Naive thymus-derived CD8-positive, alpha-beta T cell (primary cell): ENCODE measurements around the gene ZNF786. TPM values are rescaled to one million over a fixed set of nuclear protein-coding genes. Genes with fewer than 3 reads are reported as not detected.
"Not testable (repeated sequence)": the region's sequence is repeated elsewhere in the genome, so short reads cannot be mapped to it uniquely, and the experiment has no call there.

Experiments
- ATAC-seq, 2 donors: fragments of 150-1000 bp; cut with Tn5 transposase in 1 of 2; sonication (Bioruptor Pico), chemical (Tn5 transposase) in 1 of 2; 1 replicate in 1 of 2; 2 replicates in 1 of 2; pipeline ENCODE4 v1.10.0; 2021; ENCODE audit warnings: mild to moderate bottlenecking in 2 of 2, moderate library complexity in 2 of 2
- POLR2A ChIA-PET: fragments of 350-600 bp; sonication (Branson Sonifier 250); formaldehyde crosslinking; loops from one replicate; lab custom pipeline; 2021; ENCODE audit warnings: antibody characterized with exemption; lab: Charles Lee
- DNase-seq, 10 donors: peaks; one replicate each; pipeline versions ENCODE4 v3.0.0 to v3.0.0-alpha.2; 2020 to 2022
- H3K27ac Mint-ChIP-seq, 10 donors: one replicate each; pipeline ENCODE4 v1.8.0; 2020 to 2022; ENCODE audit warnings: mild to moderate bottlenecking in 10 of 10, mixed read lengths in 10 of 10, moderate library complexity in 4 of 10, inconsistent platforms in 1 of 10
- H3K27me3 Mint-ChIP-seq, 5 donors: one replicate each; pipeline ENCODE4 v1.8.0; 2021 to 2022; ENCODE audit warnings: mixed read lengths in 5 of 5
- H3K36me3 Mint-ChIP-seq, 3 donors: one replicate each; pipeline ENCODE4 v1.8.0; 2020 to 2022; ENCODE audit warnings: mixed read lengths in 3 of 3, mild to moderate bottlenecking in 2 of 3, inconsistent platforms in 1 of 3
- H3K4me1 Mint-ChIP-seq, 4 donors: one replicate each; pipeline ENCODE4 v1.8.0; 2021 to 2022; ENCODE audit warnings: mixed read lengths in 4 of 4
- H3K4me3 Mint-ChIP-seq, 10 donors: one replicate each; pipeline ENCODE4 v1.8.0; 2020 to 2022; ENCODE audit warnings: mild to moderate bottlenecking in 10 of 10, mixed read lengths in 10 of 10, moderate library complexity in 6 of 10, inconsistent platforms in 1 of 10
- H3K9me3 Mint-ChIP-seq, 9 donors: one replicate each; pipeline ENCODE4 v1.8.0; 2020 to 2022; ENCODE audit warnings: mixed read lengths in 9 of 9, mild to moderate bottlenecking in 3 of 9, inconsistent platforms in 1 of 9, moderate library complexity in 1 of 9
- polyA plus RNA-seq, 3 donors: library from polyadenylated mRNA; unstranded; fragments of 300-500 nt; fragmentation: Illumina TruSeq; gene quantifications; one replicate each; pipeline ENCODE4 v1.2.3, GENCODE V29; 2021
- total RNA-seq, 8 experiments: library from RNA in 2 of 8; stranded (reverse) in 2 of 8; gene quantifications; one replicate each; pipeline ENCODE4 v1.2.3 and lab custom pipeline; 2021 to 2026

ZNF786 gene
- total and polyA plus RNA-seq, 5 experiments from 2014 or later: 5.9 to 18.4 (median 16.3) TPM

- no peak for ATAC-seq
- H3K36me3 Mint-ChIP-seq: peaks cover 0 to 51% (median 11%) of the 10 kb centered on the region in 3 donors
- peaks cover 0 to 1% (median 0%) of the 10 kb centered on the region in 9 donors for H3K9me3 Mint-ChIP-seq
- H3K27me3 Mint-ChIP-seq: no peaks in the 10 kb centered on the region
- no peak for DNase-seq
- POLR2A ChIA-PET: no interaction called here
- H3K27ac Mint-ChIP-seq: peak overlapping the region in 4 of 10 donors; percentile 6 to 62 (median 39)
- H3K4me1 Mint-ChIP-seq: peaks cover 2 to 30% (median 6%) of the 10 kb centered on the region in 4 donors
- H3K4me3 Mint-ChIP-seq: no peak overlapping the region
These were observed 15.2 kb downstream of the ZNF786 start for GRCh38 chr7:149075286-149075685.

- H3K4me3 Mint-ChIP-seq: no peak overlapping the region
- no peaks in the 10 kb centered on the region for H3K27me3 Mint-ChIP-seq
- ATAC-seq (no peak), DNase-seq (no peak)
- peaks cover 0 to 1% (median 0%) of the 10 kb centered on the region in 9 donors for H3K9me3 Mint-ChIP-seq
- H3K27ac Mint-ChIP-seq: peak overlapping the region in 7 of 10 donors; percentile 21 to 87 (median 54)
- H3K4me1 Mint-ChIP-seq: peaks cover 1 to 28% (median 5%) of the 10 kb centered on the region in 4 donors
- POLR2A ChIA-PET: no interaction called here
- peaks cover 0 to 49% (median 8%) of the 10 kb centered on the region in 3 donors for H3K36me3 Mint-ChIP-seq
These were observed 16.2 kb downstream of the ZNF786 start for GRCh38 chr7:149074116-149074885.

GRCh38 chr7:149072438-149072775, 18.1 kb downstream of the ZNF786 start:
- H3K27ac Mint-ChIP-seq: peak overlapping the region; percentile 25 to 92 (median 63)
- peaks cover 0 to 49% (median 6%) of the 10 kb centered on the region in 3 donors for H3K36me3 Mint-ChIP-seq
- H3K4me3 Mint-ChIP-seq: no peak overlapping the region
- no peak for DNase-seq
- POLR2A ChIA-PET: interaction anchor here (1.4 kb wide), 1 partner anchor 19 kb away, joined by 5 read pairs; no protein-coding TSS in a partner anchor
- H3K27me3 Mint-ChIP-seq: no peaks in the 10 kb centered on the region
- ATAC-seq: no peak
- H3K4me1 Mint-ChIP-seq: peaks cover 3 to 28% (median 10%) of the 10 kb centered on the region in 4 donors
- H3K9me3 Mint-ChIP-seq: no peaks in the 10 kb centered on the region

GRCh38 chr7:149071641-149072437, 18.7 kb downstream of the ZNF786 start:
- Mint-ChIP-seq H3K27me3 (no peaks in the 10 kb centered on the region), H3K9me3 (no peaks in the 10 kb centered on the region), H3K4me1 (peaks cover 3 to 27% (median 7%) of the 10 kb centered on the region in 4 donors), H3K4me3 (peak overlapping the region in 5 of 10 donors; percentile 28 to 54 (median 37)), H3K36me3 (peaks cover 0 to 44% (median 2%) of the 10 kb centered on the region in 3 donors), H3K27ac (peak overlapping the region in 9 of 10 donors; percentile 47 to 92 (median 76))
- ATAC-seq: peak; percentile 68 to 89
- peak in 9 of 10 donors; percentile 28 to 68 (median 45) for DNase-seq
- POLR2A ChIA-PET: interaction anchor here (1.4 kb wide), 1 partner anchor 19 kb away, joined by 5 read pairs; no protein-coding TSS in a partner anchor

GRCh38 chr7:149071182-149071635, 19.3 kb downstream of the ZNF786 start:
- peak overlapping the region in 1 of 10 donors; percentile 42 for H3K4me3 Mint-ChIP-seq
- H3K9me3 Mint-ChIP-seq: no peaks in the 10 kb centered on the region
- peaks cover 0 to 40% (median 0%) of the 10 kb centered on the region in 3 donors for H3K36me3 Mint-ChIP-seq
- peaks cover 3 to 24% (median 6%) of the 10 kb centered on the region in 4 donors for H3K4me1 Mint-ChIP-seq
- H3K27ac Mint-ChIP-seq: no peak overlapping the region
- no peak for DNase-seq
- ATAC-seq: peak in 1 of 2 donors; percentile 14
- H3K27me3 Mint-ChIP-seq: no peaks in the 10 kb centered on the region
- POLR2A ChIA-PET: interaction anchor here (1.4 kb wide), 1 partner anchor 20 kb away, joined by 5 read pairs; no protein-coding TSS in a partner anchor

- Mint-ChIP-seq H3K9me3 (no peaks in the 10 kb centered on the region), H3K27ac (no peak overlapping the region), H3K27me3 (no peaks in the 10 kb centered on the region), H3K4me3 (no peak overlapping the region), H3K4me1 (peaks cover 6 to 26% (median 6%) of the 10 kb centered on the region in 4 donors), H3K36me3 (peaks cover 0 to 40% (median 0%) of the 10 kb centered on the region in 3 donors)
- ATAC-seq (no peak), DNase-seq (no peak)
- POLR2A ChIA-PET: no interaction called here
These were observed 20.0 kb downstream of the ZNF786 start for GRCh38 chr7:149070372-149071125.

- DNase-seq (no peak), ATAC-seq (no peak)
- Mint-ChIP-seq H3K4me1 (peaks cover 8 to 21% (median 12%) of the 10 kb centered on the region in 4 donors), H3K27ac (peak overlapping the region in 6 of 10 donors; percentile 25 to 72 (median 60)), H3K9me3 (no peaks in the 10 kb centered on the region), H3K4me3 (peak overlapping the region in 2 of 10 donors; percentile 35 to 48), H3K27me3 (no peaks in the 10 kb centered on the region), H3K36me3 (peaks cover 0 to 25% (median 0%) of the 10 kb centered on the region in 3 donors)
- POLR2A ChIA-PET: interaction anchor here (0.7 to 0.9 kb wide), 2 partner anchors 22 to 474 kb away, joined by 4 to 5 read pairs; no protein-coding TSS in a partner anchor
These were observed 22.6 kb downstream of the ZNF786 start for GRCh38 chr7:149067869-149068268.

- Mint-ChIP-seq H3K4me3 (peak overlapping the region in 3 of 10 donors; percentile 43 to 50 (median 46)), H3K27me3 (no peaks in the 10 kb centered on the region), H3K27ac (peak overlapping the region in 1 of 10 donors; percentile 5), H3K9me3 (no peaks in the 10 kb centered on the region), H3K36me3 (peaks cover 0 to 5% (median 0%) of the 10 kb centered on the region in 3 donors), H3K4me1 (peaks cover 8 to 15% (median 9%) of the 10 kb centered on the region in 4 donors)
- POLR2A ChIA-PET: no interaction called here
- DNase-seq (no peak), ATAC-seq (no peak)
These were observed 27.0 kb downstream of the ZNF786 start for GRCh38 chr7:149063476-149063875.

GRCh38 chr7:149062217-149062899, 28.2 kb downstream of the ZNF786 start:
- ATAC-seq, H3K36me3 Mint-ChIP-seq, H3K4me1 Mint-ChIP-seq, DNase-seq, H3K27ac Mint-ChIP-seq, H3K9me3 Mint-ChIP-seq, H3K27me3 Mint-ChIP-seq: not testable (repeated sequence)
- POLR2A ChIA-PET: interaction anchor here (0.6 kb wide), 1 partner anchor 51 kb away, joined by 4 read pairs; no protein-coding TSS in a partner anchor
- peak overlapping the region in 1 of 10 donors; percentile 8 for H3K4me3 Mint-ChIP-seq

GRCh38 chr7:149060156-149060555, 30.4 kb downstream of the ZNF786 start:
- no peaks in the 10 kb centered on the region for H3K36me3 Mint-ChIP-seq
- no peaks in the 10 kb centered on the region for H3K9me3 Mint-ChIP-seq
- DNase-seq (no peak), ATAC-seq (no peak)
- H3K4me1 Mint-ChIP-seq: peaks cover 2 to 6% (median 4%) of the 10 kb centered on the region in 4 donors
- H3K4me3 Mint-ChIP-seq: no peak overlapping the region
- no peaks in the 10 kb centered on the region for H3K27me3 Mint-ChIP-seq
- POLR2A ChIA-PET: interaction anchor here (0.6 to 1.1 kb wide), 2 partner anchors 30 to 55 kb away, joined by 3 to 6 read pairs; partner anchors contain the start of gene ZNF786
- peak overlapping the region in 1 of 10 donors; percentile 11 for H3K27ac Mint-ChIP-seq

- no peak for DNase-seq
- no peak for ATAC-seq
- Mint-ChIP-seq H3K27me3 (peaks cover 0 to 2% (median 0%) of the 10 kb centered on the region in 5 donors), H3K4me1 (no peaks in the 10 kb centered on the region), H3K36me3 (no peaks in the 10 kb centered on the region), H3K4me3 (no peak overlapping the region), H3K27ac (peak overlapping the region in 1 of 10 donors; percentile 84), H3K9me3 (no peaks in the 10 kb centered on the region)
- POLR2A ChIA-PET: interaction anchor here (0.5 kb wide), 1 partner anchor 11 kb away, joined by 3 read pairs; no protein-coding TSS in a partner anchor
These were observed 36.6 kb downstream of the ZNF786 start for GRCh38 chr7:149053885-149054284.
